GM06990 (cell line): Measurements from ENCODE around the gene SNTB2.
"Not testable (repeated sequence)": the region's sequence is repeated elsewhere in the genome, so short reads cannot be mapped to it uniquely, and the experiment has no call there.

Source experiments
- DNase-seq: peaks from one replicate; pipeline ENCODE4 v3.0.0-alpha.2; 2011; ENCODE audit not compliant: insufficient read length; ENCODE audit errors: extremely low read depth
- H3K27me3 ChIP-seq: replicated peaks from 2 replicates; pipeline ENCODE4 v1.6.0; 2011; ENCODE audit warnings: low read length; ENCODE audit not compliant: control insufficient read depth, insufficient read depth
- H3K36me3 ChIP-seq: 2 replicates; pipeline ENCODE4 v1.5.1; 2011; ENCODE audit warnings: low read length; ENCODE audit not compliant: control insufficient read depth, insufficient read depth
- H3K4me3 ChIP-seq: replicated peaks from 2 replicates; pipeline ENCODE4 v1.5.1; 2011; ENCODE audit warnings: low read depth, mild to moderate bottlenecking, control low read depth, low read length
- CTCF ChIP-seq: IDR thresholded peaks from 2 replicates; pipeline ENCODE4 v1.5.1; 2011; ENCODE audit warnings: low read length, control low read depth, mild to moderate bottlenecking, inconsistent platforms; ENCODE audit not compliant: insufficient read depth, poor library complexity, severe bottlenecking

Gene SNTB2

GRCh38 chr16:69241926-69242325 lies 55.0 kb downstream of the SNTB2 start:
- Histone ChIP-seq H3K27me3 (no peaks in the 10 kb centered on the region), H3K4me3 (no peak overlapping the region), H3K36me3 (no peaks in the 10 kb centered on the region)
- no peak for DNase-seq
- TF ChIP-seq CTCF: no peak

- no peak overlapping the region for H3K4me3 ChIP-seq
- TF ChIP-seq CTCF: no peak
Measured at GRCh38 chr16:69243479-69243878, 56.5 kb downstream of the SNTB2 start.

GRCh38 chr16:69244336-69244735 lies 57.4 kb downstream of the SNTB2 start:
- no peak for TF ChIP-seq CTCF
- DNase-seq: no peak

More at GRCh38 chr16:69243479-69243878, 56.5 kb downstream of the SNTB2 start:
- Histone ChIP-seq H3K36me3 (no peaks in the 10 kb centered on the region; the same call in 1 of the 2 replicates), H3K27me3 (no peaks in the 10 kb centered on the region)
- no peak for DNase-seq

GRCh38 chr16:69250081-69250480 lies 63.1 kb downstream of the SNTB2 start:
- H3K27me3 ChIP-seq: no peaks in the 10 kb centered on the region
- no peak for TF ChIP-seq CTCF
- DNase-seq: no peak
- no peaks in the 10 kb centered on the region; the same call in 1 of the 2 replicates for H3K36me3 ChIP-seq
- no peak overlapping the region for H3K4me3 ChIP-seq

More at GRCh38 chr16:69244336-69244735, 57.4 kb downstream of the SNTB2 start:
- Histone ChIP-seq H3K36me3 (no peaks in the 10 kb centered on the region; the same call in 1 of the 2 replicates), H3K27me3 (no peaks in the 10 kb centered on the region), H3K4me3 (no peak overlapping the region)

GRCh38 chr16:69253870-69254341 lies 66.9 kb downstream of the SNTB2 start:
- Histone ChIP-seq H3K36me3 (no peaks in the 10 kb centered on the region), H3K27me3 (no peaks in the 10 kb centered on the region), H3K4me3 (no peak overlapping the region)
- TF ChIP-seq CTCF: no peak
- DNase-seq: no peak

- DNase-seq, H3K4me3 ChIP-seq, H3K36me3 ChIP-seq, H3K27me3 ChIP-seq: not testable (repeated sequence)
Measured at GRCh38 chr16:69259428-69259764, 72.4 kb downstream of the SNTB2 start.
